HG02943 (cell line): ENCODE results near the gene SOX6.
"Not testable (repeated sequence)": the region's sequence is repeated elsewhere in the genome, so short reads cannot be mapped to it uniquely, and the experiment has no call there.

Experiments
- ATAC-seq: cut with Tn5 transposase; IDR thresholded peaks from one replicate; pipeline ENCODE4 v1.9.1; 2021; ENCODE audit warnings: mild to moderate bottlenecking, low read depth, moderate library complexity; ENCODE audit not compliant: unreplicated experiment

The SOX6 gene

DNA sequence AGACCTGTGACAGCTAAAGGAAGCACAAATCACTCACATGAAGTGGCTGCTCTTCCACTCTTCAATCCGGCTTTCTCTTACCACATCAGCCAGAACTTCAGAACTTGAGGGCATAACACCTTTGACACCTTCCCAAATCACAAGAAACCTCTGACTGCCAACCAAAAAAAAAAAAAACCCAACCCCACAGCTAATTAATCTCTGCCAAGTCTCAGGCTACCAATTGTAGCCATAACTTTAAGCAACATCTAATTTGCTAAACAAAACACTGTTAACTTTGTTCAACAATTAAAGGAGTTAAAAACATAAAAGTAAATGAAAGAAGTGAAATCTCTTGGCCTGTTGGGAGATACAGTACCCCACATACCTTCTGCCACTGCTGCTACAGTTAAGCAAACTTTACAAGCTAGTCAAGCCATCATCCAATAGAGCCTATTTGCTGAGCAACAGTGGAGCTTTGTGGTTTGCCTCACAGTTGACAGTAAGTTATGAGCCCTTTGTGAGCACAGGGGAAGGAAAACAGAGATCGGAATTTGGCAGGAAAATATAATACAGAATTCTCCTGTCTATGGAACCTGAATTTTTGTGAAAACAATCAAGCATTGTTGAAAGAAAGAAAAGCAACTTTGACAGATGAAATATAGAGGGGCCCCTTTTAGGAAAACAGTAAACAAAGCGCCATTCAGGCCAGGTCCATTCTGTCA, at the start of gene SOX6:
Gene SOX6 (minus strand): TSS at position 490 of the 704 bp plus-strand sequence. CDS start 15,298 bp downstream, outside the sequence.
- ATAC-seq = no peak

DNA sequence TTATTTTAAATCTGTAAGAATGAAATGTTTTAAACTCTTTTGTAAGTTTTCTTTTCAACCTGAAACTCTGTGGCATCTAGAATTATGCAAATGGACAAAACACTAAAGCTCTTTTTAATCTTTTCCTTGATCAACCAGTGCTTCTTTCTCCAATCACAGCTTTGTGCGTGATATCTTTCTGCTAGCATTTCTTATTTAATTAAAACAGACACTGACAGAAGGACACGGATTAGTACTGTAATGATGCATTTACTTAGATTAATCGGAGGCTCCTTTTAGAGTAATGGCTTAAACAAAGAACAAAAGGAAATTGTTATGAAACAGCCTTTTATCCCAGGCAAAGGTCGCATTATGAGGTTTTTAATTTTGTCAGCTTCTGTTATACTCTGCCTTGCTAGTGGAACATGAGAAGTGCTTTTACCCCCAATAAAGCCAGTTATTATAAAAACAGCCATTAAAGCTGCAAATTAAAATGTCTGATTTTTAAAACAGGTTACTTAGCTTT, 48.5 kb upstream of the SOX6 start:
- no peak for ATAC-seq

DNA sequence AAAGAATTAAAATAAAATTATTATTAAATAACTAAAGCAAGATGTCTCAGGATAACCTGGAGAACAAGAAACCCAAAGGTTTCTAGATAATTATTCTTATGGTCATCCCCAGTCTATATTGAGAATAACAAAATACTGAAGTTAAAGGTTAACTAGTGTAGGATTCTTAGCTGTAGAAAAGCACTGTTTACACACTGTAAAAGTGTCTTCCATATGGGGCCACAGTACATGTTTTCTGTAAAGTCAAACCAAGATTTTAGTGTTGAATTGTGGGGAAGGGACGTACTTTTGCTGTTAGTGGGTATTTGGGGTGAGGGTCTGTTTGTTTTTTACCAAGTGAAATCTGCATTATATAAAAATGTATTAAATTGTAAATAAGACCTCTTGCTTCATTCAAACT, 47.5 kb upstream of the SOX6 start:
- no peak for ATAC-seq

DNA sequence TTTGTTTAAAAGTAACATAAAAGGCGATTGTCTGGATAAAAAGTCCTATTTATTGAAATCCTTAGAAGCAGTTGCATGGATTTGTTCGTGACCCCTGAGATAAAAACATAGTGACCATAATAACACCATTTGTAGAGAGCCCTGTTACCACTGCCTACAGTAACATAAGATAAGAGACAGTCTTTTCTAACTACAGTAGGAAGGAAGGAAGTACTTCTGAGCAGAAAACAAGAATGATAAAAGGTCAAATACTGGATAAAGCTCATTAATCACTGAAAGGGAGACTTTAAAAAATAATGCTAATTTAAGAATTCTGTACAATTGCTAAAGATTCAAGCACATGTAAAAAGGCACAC, 47.1 kb upstream of the SOX6 start:
- no peak for ATAC-seq

DNA sequence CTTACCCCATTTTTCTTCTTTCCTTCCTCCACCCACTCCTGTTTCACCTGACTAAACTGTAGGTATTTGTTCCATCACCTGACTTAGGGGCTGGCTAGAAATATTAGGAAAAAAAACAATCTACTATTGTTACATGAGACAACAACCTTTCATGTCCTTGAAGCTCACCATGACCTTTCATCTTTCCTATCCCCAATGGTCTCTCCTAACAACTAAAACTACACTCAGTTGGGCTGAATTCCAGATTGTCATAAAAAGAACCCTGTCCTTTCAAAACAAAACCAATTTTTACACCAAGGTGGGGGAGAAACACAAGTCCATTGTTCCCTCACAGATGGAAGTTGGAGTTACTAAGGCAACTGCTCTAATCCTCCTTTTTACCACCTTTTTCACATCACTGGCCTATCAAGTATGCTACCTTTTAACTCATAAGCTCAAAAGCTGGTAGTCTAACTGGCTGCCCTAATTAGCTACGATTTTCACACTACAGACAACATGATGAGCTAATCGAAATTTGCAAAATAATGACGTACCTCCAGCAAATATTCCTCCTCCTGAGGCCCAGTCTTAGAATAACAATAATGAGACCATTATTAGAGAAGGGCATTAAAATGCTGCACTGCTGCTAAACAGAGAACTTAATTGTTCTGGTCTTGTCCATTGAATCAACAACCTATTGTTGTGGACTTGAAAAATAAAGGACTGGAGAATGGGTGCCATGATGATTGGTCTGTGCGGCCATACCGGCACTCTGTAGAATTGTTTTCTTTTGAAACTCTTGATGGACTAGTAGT, 46.5 kb upstream of the SOX6 start:
- ATAC-seq = no peak

DNA sequence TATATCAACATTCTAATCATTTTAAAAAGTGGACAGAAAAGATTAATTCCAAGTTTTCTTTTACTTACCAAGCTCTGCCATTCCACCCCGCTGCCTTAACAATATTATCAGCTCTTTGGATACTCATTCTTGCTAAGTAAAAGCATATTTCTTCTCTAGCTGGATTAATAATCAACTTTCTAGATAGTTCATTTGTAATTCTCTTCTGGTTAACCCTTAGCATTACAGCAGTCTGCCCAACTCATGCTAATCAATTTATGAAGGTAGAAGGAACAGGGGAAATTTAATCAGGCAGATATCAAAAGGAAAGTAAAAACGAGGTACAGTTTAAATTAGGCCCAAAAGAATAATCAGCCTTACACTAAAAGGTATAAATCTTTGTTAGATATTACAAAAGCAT, 41.0 kb upstream of the SOX6 start:
- ATAC-seq = no peak

DNA sequence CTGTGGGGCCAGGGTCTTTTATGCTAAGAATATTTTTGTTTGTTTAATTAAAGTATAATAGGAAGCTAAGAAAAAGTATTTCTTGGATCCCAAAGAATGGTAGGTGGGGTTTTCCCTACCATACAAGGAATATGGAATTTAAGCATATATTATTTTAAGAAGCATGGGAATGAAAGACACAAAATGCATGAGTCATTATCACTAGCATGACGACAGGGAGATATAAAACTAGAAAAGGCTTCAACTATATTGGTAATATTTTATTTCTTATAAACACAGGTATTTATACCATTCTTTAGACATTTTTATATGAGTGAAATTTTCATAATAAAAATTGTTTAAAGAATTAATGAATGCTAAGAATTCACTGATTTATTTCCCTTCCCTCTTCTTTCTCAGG, 39.3 kb upstream of the SOX6 start:
- ATAC-seq = no peak

DNA sequence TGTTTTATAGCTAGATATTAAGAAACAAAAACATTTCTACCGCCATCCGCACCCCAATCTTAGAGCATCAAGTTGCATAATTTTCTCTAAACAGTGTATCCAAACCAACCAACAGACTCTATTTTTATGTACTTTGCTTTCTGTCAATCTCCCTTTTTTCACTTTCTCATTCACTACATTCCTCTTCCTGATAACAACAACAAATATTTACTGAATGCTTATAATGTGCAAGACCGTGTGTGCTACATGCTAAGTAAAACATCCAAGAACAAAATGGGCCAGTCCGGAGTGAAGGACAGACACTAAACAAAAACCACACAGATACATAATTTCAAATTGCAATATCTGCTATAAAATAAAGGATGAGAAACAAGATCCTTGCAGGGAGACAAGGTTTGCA, 38.6 kb upstream of the SOX6 start:
- ATAC-seq = no peak

DNA sequence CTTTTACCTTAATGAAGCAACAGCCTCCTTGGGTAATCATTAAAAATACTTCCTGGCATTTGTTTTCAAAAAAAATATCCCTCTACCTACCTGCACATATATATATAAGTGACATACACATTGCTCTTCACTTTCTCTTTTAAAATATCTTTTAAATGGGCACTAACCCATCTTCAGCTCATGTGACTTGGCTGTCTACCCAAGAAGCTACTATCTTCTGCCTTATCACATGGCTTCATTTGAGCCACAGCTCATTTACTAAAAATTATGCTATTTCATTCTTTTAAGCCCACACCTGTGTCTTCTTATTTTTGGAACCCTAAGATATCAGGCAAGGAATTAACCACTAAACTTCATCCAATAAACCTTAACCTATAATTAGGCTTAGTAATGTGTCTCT, 37.0 kb upstream of the SOX6 start:
- ATAC-seq = no peak

DNA sequence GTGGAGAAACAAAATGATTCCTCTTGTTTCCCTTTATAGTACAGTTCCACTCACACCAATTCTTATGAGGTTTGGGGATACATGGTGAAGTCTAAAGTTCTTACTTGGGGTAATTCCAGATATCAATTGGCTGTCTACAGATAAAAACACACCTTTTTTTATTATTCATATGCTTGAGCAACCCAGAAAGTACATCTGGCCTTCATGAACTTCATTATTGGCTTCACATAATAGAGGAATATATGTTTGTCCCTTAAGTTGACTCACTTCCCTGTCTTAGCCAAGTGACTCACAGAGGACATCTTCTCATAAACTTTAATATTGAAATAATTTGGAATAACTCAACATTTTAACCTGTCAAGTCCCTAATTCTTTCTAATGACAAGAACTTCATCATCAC, 36.3 kb upstream of the SOX6 start:
- ATAC-seq = no peak

DNA sequence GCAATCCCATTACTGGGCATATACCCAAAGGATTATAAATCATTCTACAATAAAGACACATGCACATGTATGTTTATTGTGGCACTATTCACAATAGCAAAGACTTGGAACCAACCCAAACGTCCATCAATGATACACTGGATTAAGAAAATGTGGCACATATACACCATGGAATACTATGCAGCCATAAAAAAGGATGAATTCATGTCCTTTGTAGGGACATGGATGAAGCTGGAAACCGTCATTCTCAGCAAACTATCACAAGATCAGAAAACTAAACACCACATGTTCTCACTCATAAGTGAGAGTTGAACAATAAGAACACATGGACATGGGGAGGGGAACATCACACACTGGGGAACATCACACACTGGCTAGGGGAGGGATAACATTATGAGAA, 34.5 kb upstream of the SOX6 start:
- ATAC-seq = not testable (repeated sequence)

DNA sequence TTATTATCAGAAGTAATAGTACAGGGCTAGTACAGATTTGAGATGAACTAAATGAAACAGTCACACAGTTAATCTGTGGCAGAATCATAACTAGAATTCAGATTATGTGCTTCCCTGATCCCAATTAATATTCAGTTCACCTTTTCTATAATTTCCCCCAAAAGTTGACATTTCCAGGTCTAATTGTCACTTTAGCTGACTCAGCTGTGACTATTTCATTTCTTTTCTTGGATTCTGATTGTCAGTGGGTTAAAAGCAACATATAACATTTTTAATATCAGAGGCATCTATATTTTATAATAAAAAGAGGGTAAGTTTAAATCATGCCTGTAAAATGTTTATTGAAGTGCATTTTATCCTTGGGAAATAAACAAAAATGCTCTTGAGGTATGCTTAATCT, 28.8 kb upstream of the SOX6 start:
- ATAC-seq = no peak

DNA sequence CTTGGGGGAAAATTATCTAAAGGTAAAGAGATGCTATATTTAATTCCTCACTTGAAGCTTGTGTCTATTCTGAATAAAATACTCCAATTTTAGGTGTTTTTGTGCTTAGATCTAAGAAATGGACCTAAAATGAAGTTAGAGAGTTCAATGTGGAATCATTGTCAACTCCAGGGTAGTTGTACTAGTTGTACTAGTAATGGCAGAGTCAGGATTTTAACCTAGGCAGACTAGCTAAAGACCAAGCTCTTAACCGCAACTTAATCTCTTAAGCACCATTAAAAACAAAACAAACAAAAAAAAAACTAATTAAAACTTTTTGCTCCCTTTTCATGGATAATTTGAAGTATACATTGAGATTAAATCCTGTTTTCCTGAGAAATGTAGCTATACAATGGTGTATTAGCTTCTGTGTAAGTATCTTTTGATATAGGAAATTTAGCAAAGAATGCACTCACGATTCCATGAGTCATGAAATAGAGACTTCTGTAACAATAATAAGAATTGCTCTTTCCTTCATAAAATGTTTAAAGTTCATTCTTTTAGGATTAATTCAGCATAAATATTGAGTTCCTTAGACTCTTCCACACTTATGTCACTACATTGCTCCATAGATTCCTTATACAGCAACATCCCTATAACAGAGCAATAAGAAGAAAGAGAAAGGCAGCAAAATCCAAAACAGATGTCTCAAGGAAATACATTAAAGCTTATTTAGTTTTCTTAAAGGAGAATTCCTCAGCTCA, 26.5 kb upstream of the SOX6 start:
- no peak for ATAC-seq

DNA sequence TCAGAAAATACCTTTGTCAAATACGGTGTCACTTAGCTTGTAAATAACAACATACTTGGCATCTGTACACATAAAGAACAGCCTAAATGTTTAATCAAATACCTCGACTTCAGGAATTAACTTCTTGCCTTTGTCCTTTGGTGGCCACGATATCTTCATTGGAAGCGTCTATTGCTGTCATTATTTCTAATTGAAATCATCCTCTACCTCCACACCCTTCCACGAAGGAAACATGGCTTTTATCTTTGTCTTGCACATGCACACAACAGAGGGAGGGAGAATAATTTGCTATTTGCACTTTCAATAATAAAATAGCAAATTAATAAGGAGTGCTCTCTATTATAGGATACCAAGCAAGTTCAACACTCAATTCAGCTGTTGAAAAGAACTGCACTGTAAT, 25.8 kb upstream of the SOX6 start:
- no peak for ATAC-seq

DNA sequence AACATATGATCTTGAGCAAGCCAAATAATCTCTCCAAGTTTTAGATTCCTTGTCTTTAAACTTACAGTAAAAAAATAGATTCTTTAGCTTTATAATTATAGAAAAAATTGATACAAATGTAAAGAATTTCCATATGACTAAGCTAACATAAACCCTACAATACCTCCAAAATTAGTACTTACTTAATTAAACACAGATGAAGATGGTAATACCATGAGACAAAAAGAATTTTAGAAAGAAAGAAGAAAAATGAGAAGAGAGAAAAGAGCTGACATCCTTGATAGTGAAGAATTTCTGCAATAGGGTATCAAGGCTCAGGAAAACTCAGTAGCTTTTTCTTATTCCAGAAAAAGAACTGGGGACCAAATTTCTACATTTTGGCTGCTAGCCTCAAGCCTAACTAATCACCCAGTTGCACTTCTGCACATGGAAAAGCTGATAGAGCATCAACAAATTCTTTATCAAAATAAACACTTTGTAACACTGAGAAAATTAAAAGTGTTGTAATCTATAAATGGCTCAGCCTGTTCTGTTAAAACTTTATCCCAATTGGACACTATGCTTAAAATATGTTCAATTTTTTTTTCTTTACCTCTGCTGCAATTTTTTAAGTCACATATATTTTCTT, 24.7 kb upstream of the SOX6 start:
- ATAC-seq = no peak

DNA sequence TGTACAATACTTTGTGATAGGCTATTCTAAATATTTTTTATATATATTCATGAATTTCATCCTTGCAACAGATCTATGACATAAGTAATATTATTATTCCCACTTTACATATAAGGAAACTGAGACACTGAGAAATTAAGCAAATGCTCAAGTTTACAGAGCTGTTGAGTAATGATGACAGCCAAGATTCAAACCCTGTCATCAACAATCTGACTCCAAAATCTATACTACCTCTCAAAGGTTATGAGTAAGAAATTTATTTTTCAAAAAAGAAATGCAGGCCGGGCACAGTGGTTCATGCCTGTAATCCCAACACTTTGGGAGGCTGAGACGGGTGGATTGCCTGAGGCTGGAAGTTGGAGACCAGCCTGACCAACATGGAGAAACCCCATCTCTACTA, 22.6 kb upstream of the SOX6 start:
- no peak for ATAC-seq

DNA sequence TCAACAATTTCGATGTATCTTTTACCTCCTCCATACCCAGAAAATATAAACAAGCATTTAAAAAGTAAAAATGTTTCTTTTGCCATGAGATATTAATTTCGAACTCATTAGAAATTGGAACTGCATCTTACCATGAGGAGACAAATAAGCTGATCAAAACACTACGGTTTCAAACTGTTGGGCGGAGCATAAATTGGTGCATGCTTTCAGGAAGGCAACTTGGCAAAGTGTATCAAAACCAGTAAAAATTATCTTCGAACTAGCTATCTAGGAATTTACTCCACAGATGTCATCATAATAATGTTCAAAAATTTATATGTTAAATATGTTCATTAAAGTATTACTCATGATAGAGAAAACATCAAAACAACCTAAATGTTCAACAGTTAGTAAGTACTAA, 21.4 kb upstream of the SOX6 start:
- ATAC-seq = no peak

DNA sequence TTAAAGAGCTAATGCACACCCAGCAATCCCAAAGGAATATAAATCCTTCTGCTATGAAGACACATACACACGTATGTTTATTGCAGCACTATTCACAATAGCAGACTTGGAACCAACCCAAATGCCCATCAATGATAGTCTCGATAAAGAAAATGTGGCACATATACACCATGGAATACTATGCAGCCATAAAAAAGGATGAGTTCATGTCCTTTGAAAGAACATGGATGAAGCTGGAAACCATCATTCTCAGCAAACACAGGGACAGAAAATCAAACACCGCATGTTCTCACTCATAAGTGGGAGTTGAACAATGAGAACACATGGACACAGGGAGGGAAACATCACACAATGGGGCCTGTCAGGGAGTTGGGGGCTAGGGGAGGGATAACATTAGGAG, 19.3 kb upstream of the SOX6 start:
- ATAC-seq = not testable (repeated sequence)

DNA sequence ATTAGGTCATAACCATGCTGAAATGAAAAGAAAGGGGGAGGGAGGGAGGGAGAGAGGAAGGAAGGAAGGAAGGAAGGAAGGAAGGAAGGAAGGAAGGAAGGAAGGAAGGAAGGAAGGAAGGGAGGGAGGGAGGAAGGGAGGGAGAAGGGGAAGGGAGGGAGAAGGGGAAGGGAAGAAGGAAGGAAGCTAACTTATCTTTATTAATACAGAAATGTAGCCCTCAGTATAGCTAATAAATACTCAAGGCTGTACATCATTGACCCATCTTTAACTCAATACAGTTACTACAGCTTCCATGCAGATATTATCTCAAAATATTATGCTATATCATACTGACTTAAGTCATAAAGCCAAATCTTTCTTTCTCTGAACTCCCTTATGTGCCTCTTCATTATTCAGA, 17.4 kb upstream of the SOX6 start:
- no peak for ATAC-seq

DNA sequence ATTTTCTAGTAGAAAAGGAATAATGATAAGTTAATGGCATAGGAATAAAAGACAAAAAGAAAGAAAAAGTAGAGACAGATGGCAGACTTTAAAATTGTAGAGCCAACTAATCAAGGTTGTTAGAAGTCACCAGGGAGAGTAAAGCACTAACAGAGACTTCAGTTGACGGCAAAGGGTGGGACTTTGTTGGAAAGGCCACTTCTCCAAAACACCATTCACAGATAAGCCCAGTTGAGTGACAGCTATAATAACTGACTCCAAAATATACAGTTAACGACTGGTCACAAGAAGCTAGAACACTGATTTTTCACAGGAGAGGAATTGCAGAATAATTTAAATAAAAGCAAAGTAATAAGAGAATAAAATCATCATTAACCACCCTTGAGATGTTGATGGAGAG, 16.0 kb upstream of the SOX6 start:
- no peak for ATAC-seq

DNA sequence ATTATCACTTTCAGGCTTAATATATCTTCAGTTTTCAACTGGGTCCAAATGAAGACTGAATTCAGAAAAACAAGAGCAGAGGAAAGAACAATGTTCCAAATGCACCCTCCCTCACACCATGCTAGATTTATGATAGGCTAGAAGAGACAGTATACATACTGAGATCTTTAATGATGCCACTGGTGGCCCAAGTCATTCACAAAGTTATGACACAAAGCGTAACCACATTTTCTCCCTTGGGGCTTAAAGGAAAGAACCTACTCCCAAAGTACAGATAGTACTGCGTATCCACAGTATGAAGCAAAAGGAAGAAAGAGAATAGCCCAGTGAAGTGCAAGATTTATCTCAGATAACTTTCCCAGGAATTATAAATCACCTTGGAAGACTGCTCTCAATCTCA, 10.9 kb upstream of the SOX6 start:
- ATAC-seq = no peak
